IMR-90 (cell line): ENCODE measurements around the gene LIX1.

Experiments
- POLR2A ChIP-seq: IDR thresholded peaks from 2 replicates; pipeline ENCODE4 v1.6.1; 2012; ENCODE audit warnings: mild to moderate bottlenecking, low read depth, low read length
- RAD21 ChIP-seq: IDR thresholded peaks from 2 replicates; pipeline ENCODE4 v1.6.1; 2012; ENCODE audit warnings: low read length, improper control_type of control experiment
- TF ChIP-seq, protein P1 (sequence below): fragments of 150-350 bp; IDR thresholded peaks from 2 replicates; pipeline ENCODE4 v1.6.1; 2017; ENCODE audit warnings: mild to moderate bottlenecking, antibody characterized with exemption, low read length, low read depth
- TF ChIP-seq, protein P2 (sequence below): conservative IDR thresholded peaks from 2 replicates; pipeline ENCODE4 v1.5.1; 2012; ENCODE audit warnings: mild to moderate bottlenecking, low read depth, low read length, improper control_type of control experiment

DNA sequence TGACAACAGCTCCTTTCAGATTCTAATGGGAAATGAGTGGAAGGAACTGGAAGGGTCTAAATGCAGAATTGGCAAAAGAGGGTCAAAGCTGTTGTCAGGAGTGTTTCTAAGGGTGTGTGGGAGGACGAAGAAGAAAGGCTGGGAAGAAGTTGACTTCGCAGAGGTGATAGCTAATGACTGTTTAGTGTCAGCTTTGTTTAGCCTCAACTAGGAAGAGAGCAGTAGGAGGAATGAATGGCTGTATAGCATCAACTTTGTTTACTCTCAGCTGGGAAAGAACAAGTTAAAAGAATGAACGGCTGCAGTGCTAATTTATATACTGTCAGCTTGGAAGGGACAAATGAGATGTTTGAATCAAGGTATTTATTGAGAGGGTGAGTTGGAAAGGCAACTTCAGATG, 5.9 kb upstream of the LIX1 start:
- TF ChIP-seq, protein P1, sequence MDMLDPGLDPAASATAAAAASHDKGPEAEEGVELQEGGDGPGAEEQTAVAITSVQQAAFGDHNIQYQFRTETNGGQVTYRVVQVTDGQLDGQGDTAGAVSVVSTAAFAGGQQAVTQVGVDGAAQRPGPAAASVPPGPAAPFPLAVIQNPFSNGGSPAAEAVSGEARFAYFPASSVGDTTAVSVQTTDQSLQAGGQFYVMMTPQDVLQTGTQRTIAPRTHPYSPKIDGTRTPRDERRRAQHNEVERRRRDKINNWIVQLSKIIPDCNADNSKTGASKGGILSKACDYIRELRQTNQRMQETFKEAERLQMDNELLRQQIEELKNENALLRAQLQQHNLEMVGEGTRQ, result no peak
- TF ChIP-seq POLR2A (no peak), RAD21 (no peak)
- TF ChIP-seq, protein P2, sequence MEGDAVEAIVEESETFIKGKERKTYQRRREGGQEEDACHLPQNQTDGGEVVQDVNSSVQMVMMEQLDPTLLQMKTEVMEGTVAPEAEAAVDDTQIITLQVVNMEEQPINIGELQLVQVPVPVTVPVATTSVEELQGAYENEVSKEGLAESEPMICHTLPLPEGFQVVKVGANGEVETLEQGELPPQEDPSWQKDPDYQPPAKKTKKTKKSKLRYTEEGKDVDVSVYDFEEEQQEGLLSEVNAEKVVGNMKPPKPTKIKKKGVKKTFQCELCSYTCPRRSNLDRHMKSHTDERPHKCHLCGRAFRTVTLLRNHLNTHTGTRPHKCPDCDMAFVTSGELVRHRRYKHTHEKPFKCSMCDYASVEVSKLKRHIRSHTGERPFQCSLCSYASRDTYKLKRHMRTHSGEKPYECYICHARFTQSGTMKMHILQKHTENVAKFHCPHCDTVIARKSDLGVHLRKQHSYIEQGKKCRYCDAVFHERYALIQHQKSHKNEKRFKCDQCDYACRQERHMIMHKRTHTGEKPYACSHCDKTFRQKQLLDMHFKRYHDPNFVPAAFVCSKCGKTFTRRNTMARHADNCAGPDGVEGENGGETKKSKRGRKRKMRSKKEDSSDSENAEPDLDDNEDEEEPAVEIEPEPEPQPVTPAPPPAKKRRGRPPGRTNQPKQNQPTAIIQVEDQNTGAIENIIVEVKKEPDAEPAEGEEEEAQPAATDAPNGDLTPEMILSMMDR, result no peak
